ENCODE measurements around the gene EPHX1. TPM values are rescaled to one million over a fixed set of nuclear protein-coding genes. Genes with fewer than 3 reads are reported as not detected.
"Not testable (repeated sequence)": the region's sequence is repeated elsewhere in the genome, so short reads cannot be mapped to it uniquely, and the experiment has no call there.

The EPHX1 gene
- polyA plus RNA-seq, 12 donors = 18.5 to 47.9 (median 32.4) TPM; not detected in 1

DNA sequence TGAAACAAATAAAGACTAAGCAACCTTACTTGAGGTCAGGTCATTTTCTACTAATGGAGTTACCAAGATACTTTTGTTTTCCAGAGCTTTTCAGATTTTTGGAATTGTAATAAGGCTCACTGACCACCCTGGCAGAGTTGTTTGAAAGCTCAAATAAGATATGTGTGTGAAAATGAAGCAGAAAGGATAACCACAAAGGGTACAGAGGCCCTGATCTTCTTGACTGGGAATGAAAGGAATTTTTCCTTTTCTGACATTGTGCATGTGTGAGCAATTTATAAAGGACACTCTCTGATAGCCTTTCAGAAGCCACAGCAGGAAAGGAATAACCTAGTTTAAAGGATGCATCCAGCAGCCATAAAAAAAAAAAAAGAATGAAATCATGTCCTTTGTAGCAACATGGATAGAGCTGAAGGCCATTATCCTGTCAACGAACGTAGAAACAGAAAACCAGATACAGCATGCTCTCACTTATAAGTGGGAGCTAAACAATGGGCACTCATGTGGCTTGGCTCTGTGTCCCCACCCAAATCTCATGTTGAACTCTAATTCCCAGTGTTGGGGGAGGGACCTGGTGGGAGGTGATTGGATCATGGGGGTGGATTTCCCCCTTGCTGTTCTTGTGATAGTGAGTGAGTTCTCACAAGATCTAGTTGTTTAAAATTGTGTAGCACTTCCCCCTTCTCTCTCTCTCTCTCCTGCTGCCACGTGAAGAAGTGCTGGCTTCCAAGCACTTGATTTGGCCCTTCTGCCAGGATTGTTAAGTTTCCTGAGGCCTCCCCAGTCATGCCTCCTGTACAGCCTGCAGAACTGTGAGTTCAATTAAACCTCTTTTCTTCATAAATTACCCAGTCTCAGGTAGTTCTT is 35.4 kb upstream of the EPHX1 start:
- no peak for DNase-seq

DNA sequence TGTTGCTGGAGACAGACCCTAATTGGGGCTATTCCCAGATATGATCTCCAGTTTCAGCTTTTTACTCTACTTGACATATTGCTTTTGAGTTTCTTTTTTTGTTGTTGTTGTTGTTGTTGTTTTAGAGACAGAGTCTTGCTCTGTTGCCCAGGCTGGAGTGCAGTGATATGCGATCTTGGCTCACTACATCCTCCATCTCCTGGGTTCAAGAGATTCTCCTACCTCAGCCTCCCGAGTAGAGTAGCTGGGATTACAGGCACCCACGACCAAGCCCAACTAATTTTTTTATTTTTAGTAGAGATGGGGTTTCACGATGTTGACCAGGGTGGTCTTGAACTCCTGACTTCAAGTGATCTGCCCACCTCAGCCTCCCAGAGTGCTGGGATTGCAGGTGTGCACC is 33.6 kb upstream of the EPHX1 start:
- no peak for DNase-seq

DNA sequence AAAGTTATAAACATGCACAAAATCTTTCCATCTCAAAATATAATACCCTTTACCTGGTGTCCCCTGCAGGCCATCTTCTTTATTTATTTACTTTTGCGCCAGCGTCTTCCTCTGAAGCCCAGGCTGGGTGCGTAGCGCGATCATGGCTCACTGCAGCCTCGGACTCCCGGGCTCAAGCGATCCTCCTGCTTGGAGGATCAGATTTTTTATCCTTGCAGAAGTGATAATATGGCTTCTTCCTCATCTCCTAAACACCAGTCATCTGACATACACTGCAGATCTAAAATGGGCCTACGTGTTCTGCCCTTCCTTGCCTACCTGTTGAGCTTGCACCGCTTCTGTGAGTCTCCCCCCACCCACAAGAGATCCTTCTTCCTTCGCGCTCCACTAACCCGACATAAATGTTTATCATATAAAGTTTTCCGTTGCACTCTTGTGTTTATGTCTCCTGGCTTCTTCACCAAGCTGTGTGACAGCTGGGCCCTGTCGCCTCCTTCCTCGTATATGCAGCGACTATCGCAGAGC is 32.8 kb upstream of the EPHX1 start:
- DNase-seq = no peak

DNA sequence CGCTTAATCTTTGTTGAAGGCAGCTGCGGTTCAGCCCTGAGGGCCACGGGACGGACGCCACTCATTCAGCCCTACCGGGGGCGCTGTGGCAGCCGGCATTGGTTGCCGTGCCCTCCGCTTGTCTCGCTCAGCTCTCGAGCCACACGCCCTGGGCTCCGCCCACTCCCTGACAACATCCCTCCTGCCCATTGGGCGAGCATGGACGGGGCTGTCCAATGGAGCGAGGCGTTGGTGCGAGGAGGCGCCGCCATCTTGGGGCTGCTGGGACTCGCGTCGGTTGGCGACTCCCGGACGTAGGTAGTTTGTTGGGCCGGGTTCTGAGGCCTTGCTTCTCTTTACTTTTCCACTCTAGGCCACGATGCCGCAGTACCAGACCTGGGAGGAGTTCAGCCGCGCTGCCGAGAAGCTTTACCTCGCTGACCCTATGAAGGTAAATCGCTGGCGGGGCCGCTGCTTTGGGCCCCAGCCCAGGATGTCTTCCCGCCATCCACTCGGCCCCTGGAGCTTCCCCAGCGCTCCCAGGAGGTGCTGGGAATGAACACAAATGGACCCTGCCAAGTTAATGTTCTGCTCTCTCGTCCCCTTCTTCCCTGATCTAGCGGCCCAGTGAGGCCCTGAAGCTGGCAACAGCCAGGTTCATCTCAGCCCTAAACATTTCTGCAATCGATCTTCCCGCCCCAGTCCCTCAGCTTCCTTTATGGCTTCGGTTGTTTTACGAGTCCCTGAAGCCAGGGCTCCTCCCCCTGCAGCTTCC is 32.2 kb upstream of the EPHX1 start, which contains the start of gene SRP9:
Gene SRP9 (plus strand): TSS at position 244 of the 754 bp plus-strand sequence. CDS start 115 bp downstream, at position 359.
- DNase-seq = peak; percentile 99

DNA sequence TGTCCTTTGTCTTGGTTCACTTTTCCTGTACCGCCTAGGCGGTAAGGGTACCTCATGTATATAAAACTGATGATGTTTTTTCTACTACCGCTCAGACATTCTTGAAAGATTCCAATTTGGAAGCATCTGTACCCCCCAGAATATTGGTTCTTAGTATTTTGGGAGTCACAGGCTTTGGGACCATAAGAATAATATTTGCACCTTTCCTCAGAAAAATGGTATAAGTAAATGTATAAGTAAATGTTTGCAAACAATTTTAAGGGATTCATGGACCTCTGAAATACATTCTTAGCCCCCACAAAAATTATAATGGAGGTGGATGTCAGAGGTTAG is 31.6 kb upstream of the EPHX1 start:
- no peak for DNase-seq

DNA sequence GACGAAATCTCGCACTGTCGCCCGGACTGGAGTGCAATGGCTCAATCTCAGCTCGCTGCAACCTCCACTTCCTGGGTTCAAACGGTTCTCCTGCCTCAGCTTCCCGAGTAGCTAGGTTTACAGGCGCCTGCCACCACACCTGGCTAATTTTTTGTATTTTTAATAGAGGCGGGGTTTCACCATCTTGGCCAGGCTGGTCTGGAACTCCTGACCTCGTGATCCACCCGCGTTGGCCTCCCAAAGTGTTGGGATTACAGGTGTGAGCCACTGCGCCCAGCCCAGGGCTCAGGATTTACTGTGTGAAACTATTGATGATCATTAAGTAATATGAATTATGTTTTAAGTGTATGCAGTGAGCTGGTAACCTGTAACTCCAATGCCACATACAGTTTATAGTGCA is 30.8 kb upstream of the EPHX1 start:
- DNase-seq = not testable (repeated sequence)

DNA sequence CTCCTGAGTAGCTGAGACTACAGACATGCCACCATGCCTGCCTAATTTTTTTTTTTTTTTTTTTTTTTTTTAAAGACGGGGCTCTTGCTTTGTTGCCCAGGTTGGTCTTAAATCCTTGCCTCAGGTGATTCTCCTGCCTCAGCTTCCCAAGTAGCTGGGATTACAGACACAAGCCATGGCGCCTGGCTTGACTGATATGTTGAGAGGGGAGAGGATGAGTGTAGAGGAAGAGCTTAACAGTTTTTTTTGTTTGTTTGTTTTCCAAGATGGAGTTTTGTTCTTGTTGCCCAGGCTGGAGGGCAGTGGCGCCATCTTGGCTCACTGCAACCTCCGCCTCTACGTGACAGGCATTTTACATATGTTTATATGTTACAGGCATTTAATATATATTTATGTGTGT is 29.8 kb upstream of the EPHX1 start:
- DNase-seq = no peak

DNA sequence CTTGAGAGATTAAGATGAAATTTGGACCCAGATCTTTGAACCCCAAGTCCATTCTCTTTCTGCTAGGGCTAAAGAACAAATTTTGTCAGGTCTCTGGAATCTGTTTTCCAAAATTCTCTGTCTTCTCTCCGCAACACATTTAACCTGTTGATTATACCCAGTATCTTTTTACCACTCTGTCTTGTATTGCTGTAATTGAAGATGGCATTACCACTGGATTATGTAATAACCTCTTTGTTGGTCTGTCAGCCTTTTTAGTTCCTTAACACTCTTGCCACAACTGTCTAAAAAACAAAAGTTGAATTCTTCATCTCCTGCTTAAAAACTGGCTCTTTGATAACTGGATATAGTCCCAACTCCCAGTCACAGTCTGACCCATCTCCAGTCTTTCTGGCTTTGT is 29.3 kb upstream of the EPHX1 start:
- DNase-seq = no peak

DNA sequence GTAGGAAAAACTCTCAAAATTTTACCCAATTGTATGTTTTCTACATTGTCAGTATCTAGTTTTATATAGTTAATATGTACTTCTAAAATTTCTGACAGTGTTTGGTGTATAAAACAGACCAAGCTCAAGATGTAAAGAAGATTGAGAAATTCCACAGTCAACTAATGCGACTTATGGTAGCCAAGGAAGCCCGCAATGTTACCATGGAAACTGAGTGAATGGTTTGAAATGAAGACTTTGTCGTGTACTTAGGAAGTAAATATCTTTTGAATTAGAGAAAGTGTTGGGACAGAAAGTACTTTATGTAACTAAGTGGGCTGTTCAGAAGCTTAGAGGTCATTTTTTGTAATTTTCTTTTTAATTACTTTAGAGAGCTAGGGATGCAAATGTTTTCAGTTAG is 20.8 kb upstream of the EPHX1 start:
- not testable (repeated sequence) for DNase-seq

DNA sequence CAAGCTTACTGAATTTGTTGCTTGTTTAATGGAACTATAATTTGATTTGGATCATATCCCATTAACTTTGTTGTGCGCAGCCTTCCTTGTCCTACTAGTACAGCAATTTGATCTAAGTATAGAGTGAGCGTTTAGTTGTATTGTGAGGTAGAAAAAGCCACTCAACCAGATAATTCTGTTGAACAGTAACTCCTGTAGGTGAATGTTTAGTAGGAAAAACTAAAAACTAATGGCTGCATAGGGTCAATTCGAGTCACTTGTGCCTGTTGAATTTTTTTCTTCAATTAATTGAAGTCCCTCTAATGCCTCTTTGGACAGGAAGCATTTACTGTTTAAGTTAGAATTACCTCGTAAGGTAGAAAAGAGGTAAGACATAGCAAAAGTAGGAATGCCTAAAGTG is 15.0 kb upstream of the EPHX1 start:
- no peak for DNase-seq

DNA sequence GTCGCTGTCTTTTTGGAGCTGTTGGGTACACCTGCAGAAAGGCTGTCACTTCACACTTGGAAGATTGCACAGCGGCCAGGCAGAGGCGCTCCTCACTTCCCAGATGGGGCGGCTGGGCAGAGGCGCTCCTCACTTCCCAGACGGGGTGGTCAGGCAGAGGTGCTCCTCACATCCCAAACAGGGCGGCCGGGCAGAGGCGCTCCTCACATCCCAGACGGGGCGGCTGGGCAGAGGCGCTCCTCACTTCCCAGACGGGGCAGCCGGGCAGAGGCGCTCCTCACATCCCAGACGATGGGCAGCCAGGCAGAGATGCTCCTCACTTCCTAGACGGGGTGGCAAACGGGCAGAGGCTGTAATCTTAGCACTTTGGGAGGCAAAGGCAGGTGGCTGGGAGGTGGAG is 13.8 kb upstream of the EPHX1 start:
- DNase-seq = not testable (repeated sequence)

DNA sequence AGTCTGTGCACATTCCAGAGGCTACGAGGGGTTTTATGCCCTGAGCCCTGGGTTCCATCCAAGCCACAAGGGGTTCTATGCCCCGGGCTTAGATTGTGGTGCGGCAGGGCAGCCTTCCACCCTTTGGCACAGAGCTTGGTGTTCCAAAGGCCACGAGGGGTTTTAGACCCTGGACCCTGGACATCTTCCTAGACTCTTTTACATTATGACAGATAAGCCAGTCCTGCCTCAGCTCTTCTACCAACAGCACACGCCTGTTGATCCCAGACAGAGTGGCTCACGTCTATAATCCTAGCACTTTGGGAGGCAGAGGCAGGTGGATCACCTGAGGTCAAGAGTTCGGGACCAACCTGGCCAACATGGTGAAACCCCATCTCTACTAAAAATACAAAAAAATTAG is 8.8 kb upstream of the EPHX1 start:
- not testable (repeated sequence) for DNase-seq

DNA sequence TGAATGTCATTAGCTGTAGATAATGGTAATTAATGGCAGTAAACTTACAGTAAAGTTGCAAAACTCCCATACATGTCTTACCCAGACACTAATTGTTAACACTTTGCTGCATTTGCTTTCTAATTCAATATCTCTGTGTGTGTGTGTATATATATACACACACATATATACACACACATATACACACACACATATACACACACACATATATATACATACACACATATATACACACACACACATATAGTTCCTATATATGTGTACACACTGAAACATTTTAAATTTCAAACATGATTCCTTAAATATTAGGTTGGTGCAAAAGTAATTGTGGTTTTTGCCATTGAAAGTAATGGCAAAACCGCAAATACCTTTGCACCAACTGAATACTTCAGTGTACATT is 3.7 kb upstream of the EPHX1 start:
- DNase-seq = no peak

DNA sequence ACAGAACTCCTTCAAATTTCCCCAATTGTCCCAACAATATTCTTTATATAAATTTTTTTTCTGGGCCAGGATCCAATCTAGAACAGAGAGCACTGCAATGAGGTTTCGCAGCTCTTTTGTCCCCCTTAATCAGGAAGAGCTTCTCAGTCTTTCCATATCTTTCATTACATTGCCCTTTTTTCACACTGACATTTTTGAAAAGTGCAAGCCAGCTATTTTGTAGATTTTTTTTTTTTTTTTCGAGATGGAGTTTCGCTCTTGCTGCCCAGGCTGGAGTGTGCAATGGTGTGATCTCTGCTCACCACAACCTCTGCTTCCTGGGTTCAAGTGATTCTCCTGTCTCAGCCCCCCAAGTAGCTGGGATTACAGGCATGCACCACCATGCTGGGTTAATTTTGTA is 3.2 kb upstream of the EPHX1 start:
- not testable (repeated sequence) for DNase-seq

DNA sequence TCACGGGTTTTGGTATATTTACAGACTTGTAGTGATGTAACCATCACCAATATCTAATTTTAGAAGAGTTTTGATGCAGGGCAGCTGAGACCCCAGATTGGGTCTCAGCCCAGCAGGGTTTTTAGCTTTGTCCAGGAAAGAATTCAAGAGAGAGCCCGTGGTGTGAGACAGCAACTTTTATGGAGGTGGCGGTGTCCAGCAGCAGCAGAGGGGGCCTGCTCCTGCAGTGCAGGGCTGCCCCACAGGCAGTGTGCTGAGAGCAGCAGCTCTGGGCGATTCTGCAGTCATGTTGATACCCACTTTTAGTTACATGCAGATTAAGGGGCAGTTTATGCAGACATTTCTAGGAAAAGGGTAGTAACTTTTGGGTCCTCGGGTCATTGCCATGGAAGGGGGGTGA is 1.8 kb upstream of the EPHX1 start:
- DNase-seq = no peak

DNA sequence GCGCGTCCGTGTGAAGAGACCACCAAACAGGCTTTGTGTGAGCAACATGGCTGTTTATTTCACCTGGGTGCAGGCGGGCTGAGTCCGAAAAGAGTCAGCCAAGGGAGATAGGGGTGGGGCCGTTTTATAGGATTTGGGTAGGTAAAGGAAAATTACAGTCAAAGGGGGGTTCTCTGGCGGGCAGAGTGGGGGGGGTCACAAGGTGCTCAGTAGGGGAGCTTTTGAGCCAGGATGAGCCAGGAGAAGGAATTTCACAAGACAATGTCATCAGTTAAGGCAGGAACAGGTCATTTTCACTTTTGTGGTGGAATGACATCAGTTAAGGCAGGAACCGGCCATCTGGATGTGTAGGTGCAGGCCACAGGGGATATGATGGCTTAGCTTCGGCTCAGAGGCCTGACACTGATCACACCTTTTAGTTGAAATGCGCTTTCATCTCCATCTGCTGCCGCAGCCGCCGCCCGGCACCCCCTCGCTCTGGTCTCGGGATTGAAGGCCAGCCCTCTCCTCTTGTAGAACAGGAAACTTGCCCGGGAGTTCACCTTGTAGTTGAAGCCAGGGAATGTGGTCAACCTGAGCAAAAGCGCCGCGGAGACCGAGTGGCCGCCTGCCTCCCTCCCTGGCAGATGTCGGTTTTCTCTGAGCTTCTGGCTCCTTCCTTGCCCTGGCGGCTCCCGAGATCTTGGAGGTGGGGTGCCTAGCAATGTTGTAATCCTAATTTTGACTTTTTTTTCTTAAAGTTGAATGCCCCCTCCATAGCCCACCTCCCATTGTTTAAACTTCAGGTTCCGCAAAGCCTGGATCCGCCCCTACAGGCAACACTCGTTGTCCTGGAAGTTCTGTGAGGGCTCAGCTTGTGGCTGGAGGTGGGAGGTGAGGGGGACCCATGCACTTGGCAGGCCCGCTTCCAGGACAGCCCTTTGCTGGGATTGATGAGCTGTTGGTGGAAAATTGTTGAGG is 935 bp downstream of the EPHX1 start:
- not testable (repeated sequence) for DNase-seq

DNA sequence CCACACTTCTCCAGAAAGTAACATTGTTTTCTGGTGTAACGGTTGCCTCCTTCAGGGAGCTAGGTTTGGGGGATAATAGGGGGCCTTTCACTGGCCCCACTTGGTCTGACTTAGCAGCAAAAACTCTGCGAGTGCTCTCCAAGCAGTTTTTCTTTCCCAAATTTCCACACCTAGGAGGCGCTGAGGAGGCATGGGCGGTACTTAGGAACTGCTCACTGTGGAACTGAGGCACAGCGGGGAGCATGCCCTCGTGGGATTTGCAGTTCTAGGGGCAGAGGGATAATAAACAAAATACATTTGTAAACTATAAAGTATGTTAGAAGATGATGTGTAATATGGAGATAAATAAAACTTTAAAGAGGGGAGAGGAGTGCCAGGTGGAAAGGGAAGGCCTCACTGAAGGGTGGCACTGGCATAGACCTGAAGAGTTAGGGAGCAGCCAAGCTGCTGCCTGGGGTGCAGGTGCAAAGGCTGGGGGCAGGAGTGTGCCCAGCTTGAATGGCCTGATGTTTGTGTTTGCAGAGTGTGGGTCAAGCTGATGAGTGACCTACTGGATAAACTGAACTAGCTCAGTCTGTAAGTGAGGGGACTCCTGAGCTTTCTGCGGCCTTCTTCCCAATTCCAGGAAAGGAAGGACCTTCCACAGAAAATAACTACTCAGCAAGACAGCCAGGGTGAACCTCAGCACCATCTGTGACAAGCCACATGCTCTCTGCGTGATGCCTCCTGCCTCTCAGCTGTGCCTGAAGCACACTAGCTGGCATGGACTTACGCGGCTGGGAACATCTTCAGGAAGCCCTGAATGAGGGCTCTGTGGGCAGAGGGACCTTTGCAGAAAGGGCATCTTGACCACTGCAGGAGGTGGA is 1.9 kb downstream of the EPHX1 start:
- no peak for DNase-seq

DNA sequence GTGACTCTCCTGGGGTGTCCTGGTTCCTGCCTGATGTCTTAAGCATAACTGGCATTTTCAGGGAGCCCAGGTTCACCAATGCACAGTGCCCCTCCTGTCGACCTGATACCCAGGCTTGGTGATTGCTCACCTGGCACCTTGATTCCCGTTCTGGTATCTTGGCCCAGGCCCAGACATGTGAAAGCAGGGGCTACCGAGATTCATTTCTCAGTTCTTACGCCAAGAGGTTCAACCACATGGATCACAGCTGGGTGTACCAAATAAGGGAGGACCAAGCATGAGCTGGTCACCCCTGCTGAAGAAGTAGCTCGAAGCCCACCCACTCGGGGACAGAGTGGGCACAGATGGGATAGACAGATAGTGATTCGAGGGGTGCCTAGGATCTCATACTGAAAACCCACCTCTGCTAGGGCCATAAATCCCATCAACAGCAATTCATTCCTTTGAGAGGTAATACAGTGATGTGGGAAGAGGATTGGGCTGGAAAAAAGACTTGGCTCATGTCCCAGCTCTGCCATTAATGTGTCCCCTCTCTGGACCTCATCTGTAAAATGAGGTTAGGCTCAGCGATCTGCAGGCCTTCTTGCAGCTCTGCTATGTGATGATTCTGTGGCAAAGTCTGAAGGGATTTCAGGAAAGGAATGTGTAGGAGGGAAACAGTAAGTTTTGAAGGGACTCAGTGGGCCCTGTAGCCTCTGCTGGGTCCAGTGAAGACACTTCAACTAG is 2.7 kb downstream of the EPHX1 start:
- DNase-seq = no peak

DNA sequence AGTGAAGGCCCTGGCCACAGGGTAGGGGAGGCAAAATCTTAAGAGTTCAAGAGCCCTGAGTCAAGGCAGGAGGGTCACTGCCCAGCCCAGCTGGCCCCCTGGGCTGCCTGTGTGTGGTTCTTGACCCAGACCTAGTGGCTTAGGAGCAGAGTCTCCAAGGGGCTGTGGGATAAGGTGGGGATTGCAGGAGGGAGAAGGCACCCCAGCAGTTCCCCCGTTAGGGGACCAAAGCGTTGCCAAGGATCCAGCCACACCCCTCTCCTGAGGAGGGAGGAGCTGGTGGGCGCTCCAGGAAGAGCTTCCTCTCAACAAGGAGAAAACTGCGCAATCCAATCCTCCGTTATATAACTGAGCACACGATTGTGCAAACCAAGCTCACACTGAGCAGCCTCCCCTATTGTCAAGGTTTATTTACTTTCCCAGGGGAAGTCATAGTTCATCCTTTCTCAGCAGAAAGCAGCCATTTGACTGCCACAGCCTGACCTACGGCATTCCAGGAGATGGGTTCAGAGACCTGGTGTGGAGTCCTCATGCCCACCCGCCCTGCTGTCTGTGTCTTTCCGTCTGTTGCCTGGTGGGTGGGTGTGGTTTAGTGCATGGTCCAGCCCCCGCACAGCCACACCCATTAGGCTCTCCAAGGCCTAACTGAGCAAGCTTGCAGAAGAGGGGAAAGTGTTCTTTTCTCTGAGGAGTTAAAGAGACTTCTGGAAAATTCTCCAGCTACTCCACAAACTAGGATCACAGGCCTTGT is 3.5 kb downstream of the EPHX1 start:
- DNase-seq = no peak

All from muscle of arm (tissue), 12 donors.